Astrocyte of the hippocampus (primary cell): ENCODE measurements around the gene PKM.
"Not testable (repeated sequence)": the region's sequence is repeated elsewhere in the genome, so short reads cannot be mapped to it uniquely, and the experiment has no call there.

Source experiments
- DNase-seq: peaks from one replicate; pipeline ENCODE4 v3.0.0; 2011; ENCODE audit warnings: low read depth, low spot score

Gene PKM

GRCh38 chr15:72176159-72176558 lies 54.8 kb downstream of the PKM start:
- DNase-seq = no peak

- no peak for DNase-seq
These were observed 55.6 kb downstream of the PKM start for GRCh38 chr15:72175186-72176044.

GRCh38 chr15:72174551-72175165 lies 56.3 kb downstream of the PKM start:
- DNase-seq = no peak

GRCh38 chr15:72173864-72174550 lies 57.0 kb downstream of the PKM start:
- no peak for DNase-seq

- DNase-seq = no peak
These were observed 57.6 kb downstream of the PKM start for GRCh38 chr15:72173401-72173800.

GRCh38 chr15:72172796-72173195 lies 58.2 kb downstream of the PKM start:
- no peak for DNase-seq

- not testable (repeated sequence) for DNase-seq
These were observed 59.0 kb downstream of the PKM start for GRCh38 chr15:72171978-72172377.

- no peak for DNase-seq
These were observed 60.3 kb downstream of the PKM start for GRCh38 chr15:72170691-72171090.

- DNase-seq = no peak
These were observed 60.9 kb downstream of the PKM start for GRCh38 chr15:72169921-72170611.

- DNase-seq = no peak
These were observed 61.6 kb downstream of the PKM start for GRCh38 chr15:72169236-72169920.

- DNase-seq = peak; percentile 19
These were observed 62.2 kb downstream of the PKM start for GRCh38 chr15:72168808-72169190.

- DNase-seq = peak; percentile 73
These were observed 62.7 kb downstream of the PKM start for GRCh38 chr15:72168131-72168807.

- no peak for DNase-seq
These were observed 63.5 kb downstream of the PKM start for GRCh38 chr15:72167445-72167844.

GRCh38 chr15:72166716-72167417 lies 64.1 kb downstream of the PKM start:
- no peak for DNase-seq

GRCh38 chr15:72163719-72164118 lies 67.3 kb downstream of the PKM start:
- DNase-seq = no peak

- DNase-seq = no peak
These were observed 68.4 kb downstream of the PKM start for GRCh38 chr15:72162569-72162968.

- no peak for DNase-seq
These were observed 69.4 kb downstream of the PKM start for GRCh38 chr15:72161361-72162132.

GRCh38 chr15:72160696-72161245 lies 70.2 kb downstream of the PKM start:
- no peak for DNase-seq

GRCh38 chr15:72156928-72157327 lies 74.1 kb downstream of the PKM start:
- no peak for DNase-seq
